HepG2 (cell line): ENCODE measurements around the gene RRBP1. TPM values are rescaled to one million over a fixed set of nuclear protein-coding genes. Genes with fewer than 3 reads are reported as not detected.

Experiments used
- ATAC-seq: fragments of 200-7000 bp; cut with Tn5 transposase; 3 replicates; pipeline ENCODE4 v1.9.1; 2020; ENCODE audit warnings: mild to moderate bottlenecking, moderate library complexity
- BruUV-seq: library from RNA; stranded (reverse); fragments of 400-500 nt; replicated peaks from 2 replicates; lab custom pipeline; 2021; lab: Mats Ljungman, UMichigan
- CTCF ChIA-PET: fragments of 300-600 bp; formaldehyde crosslinking; extraction: SDS; loops from one replicate; lab custom pipeline; 2021; ENCODE audit warnings: low total read pairs, inconsistent platforms, low intra/inter-chr PET ratio; lab: Yijun Ruan, JAX
- POLR2A ChIA-PET: fragments of 350-600 bp; sonication (Branson Sonifier 250); formaldehyde crosslinking; loops from one replicate; lab custom pipeline; 2020; ENCODE audit warnings: antibody characterized with exemption, inconsistent platforms; lab: Yijun Ruan, JAX
- DNase-seq: peaks from one replicate; pipeline ENCODE4 v3.0.0-alpha.2; 2015; ENCODE audit warnings: low spot score
- FAIRE-seq: peaks from 3 replicates; lab custom pipeline; 2011; peaks lifted over from hg19 to GRCh38; lab: Jason Lieb, UNC
- H2AFZ ChIP-seq: one replicate; pipeline ENCODE4 v1.6.1; 2011; ENCODE audit warnings: low read length, inconsistent platforms
- H3K27ac ChIP-seq: fragments of 300-600 bp; 3 replicates; pipeline ENCODE4 v1.8.0; 2011; ENCODE audit warnings: mixed run types, mild to moderate bottlenecking, mixed read lengths, low read length, inconsistent platforms; ENCODE audit not compliant: insufficient read depth; ENCODE audit errors: extremely low read length
- H3K27me3 ChIP-seq, 2 experiments: fragments of 200-600 bp in 1 of 2; 2 replicates in 1 of 2; 3 replicates in 1 of 2; pipeline versions ENCODE4 v1.6.0 to v1.8.0; 2011; ENCODE audit warnings: low read length in 2 of 2, mild to moderate bottlenecking in 2 of 2, moderate library complexity in 2 of 2, inconsistent platforms in 1 of 2; ENCODE audit not compliant: insufficient read depth in 2 of 2, control insufficient read depth in 1 of 2
- H3K36me3 ChIP-seq, 2 experiments: fragments of 200-600 bp in 1 of 2; replicated peaks in 1 of 2; 2 replicates in 1 of 2; 3 replicates in 1 of 2; pipeline versions ENCODE4 v1.5.1 to v1.8.0; 2011; ENCODE audit warnings: low read length in 2 of 2, inconsistent platforms in 1 of 2; ENCODE audit not compliant: insufficient read depth in 2 of 2, control insufficient read depth in 1 of 2
- H3K4me1 ChIP-seq: 2 replicates; pipeline ENCODE4 v1.5.1; 2012; ENCODE audit warnings: low read length, inconsistent platforms; ENCODE audit not compliant: insufficient read depth
- H3K4me2 ChIP-seq: 2 replicates; pipeline ENCODE4 v1.6.0; 2011; ENCODE audit warnings: low read depth, low read length, inconsistent platforms
- H3K4me3 ChIP-seq, 3 experiments: fragments of 200-600 bp in 1 of 3; sonication (generic), shearing (Covaris generic) in 1 of 3; replicated peaks in 1 of 3; 2 replicates each; pipeline ENCODE4 v1.5.1; 2011 to 2016; ENCODE audit warnings: low read length in 3 of 3, inconsistent platforms in 2 of 3, low read depth in 2 of 3, mild to moderate bottlenecking in 2 of 3, control low read depth in 1 of 3, mixed read lengths in 1 of 3; ENCODE audit not compliant: insufficient read depth in 1 of 3
- H3K79me2 ChIP-seq: one replicate; pipeline ENCODE4 v1.6.1; 2011; ENCODE audit warnings: low read length, inconsistent platforms; ENCODE audit not compliant: insufficient read depth
- H3K9ac ChIP-seq: 2 replicates; pipeline ENCODE4 v1.6.0; 2011; ENCODE audit warnings: mild to moderate bottlenecking, low read depth, low read length, inconsistent platforms; ENCODE audit not compliant: insufficient read depth
- H3K9me3 ChIP-seq: 2 replicates; pipeline ENCODE4 v1.5.1; 2012; ENCODE audit warnings: mild to moderate bottlenecking, low read length
- H4K20me1 ChIP-seq: 2 replicates; pipeline ENCODE4 v1.6.0; 2011; ENCODE audit warnings: inconsistent platforms, mild to moderate bottlenecking, low read length, moderate library complexity; ENCODE audit not compliant: insufficient read depth
- CEBPG ChIP-seq: IDR thresholded peaks from 2 replicates; pipeline ENCODE4 v1.6.1; 2016
- HMGXB3 ChIP-seq: sonication (generic); formaldehyde crosslinking; IDR thresholded peaks from 2 replicates; pipeline ENCODE4 v1.4.0; 2020; ENCODE audit warnings: missing genetic modification reagents, borderline replicate concordance
- MAFG ChIP-seq: sonication (generic); formaldehyde crosslinking; IDR thresholded peaks from 2 replicates; pipeline ENCODE4 v1.5.1; 2020; ENCODE audit warnings: mild to moderate bottlenecking, missing genetic modification reagents
- NR2F1 ChIP-seq, 2 experiments: fragments of 450-650 bp in 1 of 2; formaldehyde crosslinking in 1 of 2; IDR thresholded peaks; 2 replicates each; pipeline versions ENCODE4 v1.5.0 to v1.6.1; 2016 to 2020; ENCODE audit warnings: mild to moderate bottlenecking in 1 of 2, missing compliant biosample characterization in 1 of 2, missing genetic modification reagents in 1 of 2, moderate library complexity in 1 of 2
- RBM22 ChIP-seq: fragments of 200-400 bp; formaldehyde crosslinking; optimal IDR thresholded peaks from 2 replicates; pipeline ENCODE3; 2017; ENCODE audit warnings: mild to moderate bottlenecking, low read length, moderate library complexity
- SMAD1 ChIP-seq: sonication (generic); formaldehyde crosslinking; IDR thresholded peaks from 2 replicates; pipeline ENCODE4 v1.4.0; 2020; ENCODE audit warnings: missing genetic modification reagents, low read depth, mild to moderate bottlenecking, borderline replicate concordance
- SSRP1 ChIP-seq: IDR thresholded peaks from 2 replicates; pipeline ENCODE4 v1.6.1; 2016; ENCODE audit warnings: control low read depth
- ZBTB20 ChIP-seq: sonication (generic); formaldehyde crosslinking; IDR thresholded peaks from 2 replicates; pipeline ENCODE4 v1.8.1; 2023; ENCODE audit warnings: missing genetic modification reagents, low read depth, mild to moderate bottlenecking, borderline replicate concordance
- ZNF180 ChIP-seq: sonication (generic); formaldehyde crosslinking; IDR thresholded peaks from 2 replicates; pipeline ENCODE4 v1.4.0; 2020; ENCODE audit warnings: low read depth, missing genetic modification reagents, borderline replicate concordance
- ZNF713 ChIP-seq: sonication (generic); formaldehyde crosslinking; IDR thresholded peaks from 2 replicates; pipeline ENCODE4 v1.4.0; 2020; ENCODE audit warnings: mild to moderate bottlenecking, missing genetic modification reagents
- ZNF749 ChIP-seq: sonication (generic); formaldehyde crosslinking; IDR thresholded peaks from 2 replicates; pipeline ENCODE4 v1.8.0; 2022; ENCODE audit warnings: mild to moderate bottlenecking, missing genetic modification reagents, moderate library complexity, borderline replicate concordance
- WGBS: methylation state at CpG from one replicate; pipeline ENCODE4 v1.1.6; 2017; ENCODE audit warnings: low lambda C conversion rate; 5-methylcytosine and 5-hydroxymethylcytosine counted together
- in situ Hi-C: cut with HindIII; loops from 2 replicates; pipeline ENCODE4 v1.10.0; 2017; ENCODE audit warnings: low pct_unique_long_range_greater_than_20kb; ENCODE audit not compliant: extremely low pct_ligation_motif_present
- intact Hi-C: fragments of 100-400 bp; cut with micrococcal nuclease; formaldehyde crosslinking; loops from one replicate; pipeline ENCODE4 v1.10.0; 2022; ENCODE audit not compliant: unreplicated experiment
- polyA plus RNA-seq, 8 experiments: library from polyadenylated mRNA; depleted of rRNA in 3 of 8; stranded (reverse) in 7 of 8; unstranded in 1 of 8; fragments of >200 nt; fragmentation: Illumina TruSeq in 4 of 8; extraction: Trizol in 4 of 8; gene quantifications; 2 replicates each; pipeline versions ENCODE4 v1.2.1 to v1.2.3, GENCODE V29; 2011 to 2016; ENCODE audit warnings: low read depth in 4 of 8, missing spikeins in 1 of 8, mixed read lengths in 1 of 8; ENCODE audit not compliant: insufficient read depth in 1 of 8
- total RNA-seq, 5 experiments: library from RNA; depleted of rRNA; stranded (reverse); fragments of >200 nt; fragmentation: Illumina TruSeq; extraction: Trizol; gene quantifications; 2 replicates each; pipeline ENCODE4 v1.2.3, GENCODE V29; 2016; ENCODE audit warnings: low read depth in 1 of 5
- TF ChIP-seq, protein P1 (sequence below): sonication (generic); formaldehyde crosslinking; IDR thresholded peaks from 2 replicates; pipeline ENCODE4 v1.8.1; 2022; ENCODE audit warnings: low read depth, mild to moderate bottlenecking, missing genetic modification reagents
- TF ChIP-seq, protein P2 (sequence below): sonication (generic); formaldehyde crosslinking; IDR thresholded peaks from 2 replicates; pipeline ENCODE4 v1.4.0; 2020; ENCODE audit warnings: missing genetic modification reagents
- TF ChIP-seq, protein P3 (sequence below): sonication (generic); formaldehyde crosslinking; IDR thresholded peaks from 2 replicates; pipeline ENCODE4 v1.4.0; 2020; ENCODE audit warnings: missing genetic modification reagents, borderline replicate concordance

Gene RRBP1
- total and polyA plus RNA-seq, 2 of the 13 experiments (the other 11 are each of a cell fraction or from before 2014, with no cell fraction given), result 150 to 222 TPM

DNA sequence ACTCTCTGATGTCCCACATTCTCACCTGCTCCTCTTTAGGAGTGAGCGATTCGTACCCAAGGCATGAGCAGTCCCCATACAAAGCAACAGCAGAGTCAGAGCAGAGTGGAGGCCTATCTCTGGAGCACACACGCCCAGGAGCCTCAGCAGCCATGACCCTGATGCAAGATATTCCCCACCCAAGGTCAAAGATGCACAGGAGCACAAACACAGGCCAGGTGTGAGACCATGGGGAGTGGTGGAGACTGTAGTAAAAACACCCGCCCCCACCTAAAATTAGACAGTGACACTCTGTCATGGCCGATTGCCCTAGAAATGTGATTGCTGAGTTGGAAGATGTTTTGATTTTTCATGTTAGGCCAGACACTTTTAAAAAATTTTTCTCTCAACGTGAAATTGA lies 21.4 kb downstream of the RRBP1 start:
- H3K27ac ChIP-seq, result peak overlapping the region; percentile 53
- H3K36me3 ChIP-seq, result peaks cover 44 to 70% of the 10 kb centered on the region in 2 experiments
- intact Hi-C loops, result no loop called here
- 89% methylated on average over 6 of the region's 6 CpGs for WGBS
- ChIA-PET CTCF (no interaction called here), POLR2A (no interaction called here)
- H2AFZ ChIP-seq, result no peak overlapping the region
- H3K9me3 ChIP-seq, result no peaks in the 10 kb centered on the region
- H4K20me1 ChIP-seq, result peaks cover 93% of the 10 kb centered on the region
- H3K27me3 ChIP-seq, result no peaks in the 10 kb centered on the region
- H3K4me2 ChIP-seq, result no peak overlapping the region
- no TSS peak for BruUV-seq
- in situ Hi-C loops, result no loop called here
- no peak overlapping the region for H3K9ac ChIP-seq
- no peak overlapping the region for H3K4me3 ChIP-seq
- ATAC-seq (peak; percentile 2; the same call in 1 of the 3 replicates), FAIRE-seq (no peak), DNase-seq (no peak)
- H3K4me1 ChIP-seq, result peaks cover 53% of the 10 kb centered on the region
- peak in 1 of 2 experiments; percentile 37; a peak in 1 of 4 replicates for TF ChIP-seq NR2F1 (CRISPR knock-in tag; IDR thresholded peaks at IDR 0.05)
- TF ChIP-seq HMGXB3 (CRISPR knock-in tag), result 0 out of 2 replicates have a peak, but pooled peaks have one; percentile 1
- TF ChIP-seq, protein P1, sequence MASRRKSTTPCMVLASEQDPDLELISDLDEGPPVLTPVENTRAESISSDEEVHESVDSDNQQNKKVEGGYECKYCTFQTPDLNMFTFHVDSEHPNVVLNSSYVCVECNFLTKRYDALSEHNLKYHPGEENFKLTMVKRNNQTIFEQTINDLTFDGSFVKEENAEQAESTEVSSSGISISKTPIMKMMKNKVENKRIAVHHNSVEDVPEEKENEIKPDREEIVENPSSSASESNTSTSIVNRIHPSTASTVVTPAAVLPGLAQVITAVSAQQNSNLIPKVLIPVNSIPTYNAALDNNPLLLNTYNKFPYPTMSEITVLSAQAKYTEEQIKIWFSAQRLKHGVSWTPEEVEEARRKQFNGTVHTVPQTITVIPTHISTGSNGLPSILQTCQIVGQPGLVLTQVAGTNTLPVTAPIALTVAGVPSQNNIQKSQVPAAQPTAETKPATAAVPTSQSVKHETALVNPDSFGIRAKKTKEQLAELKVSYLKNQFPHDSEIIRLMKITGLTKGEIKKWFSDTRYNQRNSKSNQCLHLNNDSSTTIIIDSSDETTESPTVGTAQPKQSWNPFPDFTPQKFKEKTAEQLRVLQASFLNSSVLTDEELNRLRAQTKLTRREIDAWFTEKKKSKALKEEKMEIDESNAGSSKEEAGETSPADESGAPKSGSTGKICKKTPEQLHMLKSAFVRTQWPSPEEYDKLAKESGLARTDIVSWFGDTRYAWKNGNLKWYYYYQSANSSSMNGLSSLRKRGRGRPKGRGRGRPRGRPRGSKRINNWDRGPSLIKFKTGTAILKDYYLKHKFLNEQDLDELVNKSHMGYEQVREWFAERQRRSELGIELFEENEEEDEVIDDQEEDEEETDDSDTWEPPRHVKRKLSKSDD (CRISPR knock-in tag), result no peak
- TF ChIP-seq, protein P2, sequence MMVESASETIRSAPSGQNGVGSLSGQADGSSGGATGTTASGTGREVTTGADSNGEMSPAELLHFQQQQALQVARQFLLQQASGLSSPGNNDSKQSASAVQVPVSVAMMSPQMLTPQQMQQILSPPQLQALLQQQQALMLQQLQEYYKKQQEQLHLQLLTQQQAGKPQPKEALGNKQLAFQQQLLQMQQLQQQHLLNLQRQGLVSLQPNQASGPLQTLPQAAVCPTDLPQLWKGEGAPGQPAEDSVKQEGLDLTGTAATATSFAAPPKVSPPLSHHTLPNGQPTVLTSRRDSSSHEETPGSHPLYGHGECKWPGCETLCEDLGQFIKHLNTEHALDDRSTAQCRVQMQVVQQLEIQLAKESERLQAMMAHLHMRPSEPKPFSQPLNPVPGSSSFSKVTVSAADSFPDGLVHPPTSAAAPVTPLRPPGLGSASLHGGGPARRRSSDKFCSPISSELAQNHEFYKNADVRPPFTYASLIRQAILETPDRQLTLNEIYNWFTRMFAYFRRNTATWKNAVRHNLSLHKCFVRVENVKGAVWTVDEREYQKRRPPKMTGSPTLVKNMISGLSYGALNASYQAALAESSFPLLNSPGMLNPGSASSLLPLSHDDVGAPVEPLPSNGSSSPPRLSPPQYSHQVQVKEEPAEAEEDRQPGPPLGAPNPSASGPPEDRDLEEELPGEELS (CRISPR knock-in tag), result no peak
- TF ChIP-seq ZNF180 (CRISPR knock-in tag), result peak; percentile 93; the same call in 1 of the 2 replicates
- TF ChIP-seq SSRP1 (CRISPR knock-in tag), result peak; percentile 53; the same call in 1 of the 2 replicates
- TF ChIP-seq ZNF749 (CRISPR knock-in tag), result no peak
- no peak for TF ChIP-seq SMAD1 (CRISPR knock-in tag)
- TF ChIP-seq MAFG, result no peak
- peak; percentile 21; the same call in 1 of the 2 replicates for TF ChIP-seq CEBPG (CRISPR knock-in tag)
- TF ChIP-seq ZNF713, result no peak
- TF ChIP-seq, protein P3, sequence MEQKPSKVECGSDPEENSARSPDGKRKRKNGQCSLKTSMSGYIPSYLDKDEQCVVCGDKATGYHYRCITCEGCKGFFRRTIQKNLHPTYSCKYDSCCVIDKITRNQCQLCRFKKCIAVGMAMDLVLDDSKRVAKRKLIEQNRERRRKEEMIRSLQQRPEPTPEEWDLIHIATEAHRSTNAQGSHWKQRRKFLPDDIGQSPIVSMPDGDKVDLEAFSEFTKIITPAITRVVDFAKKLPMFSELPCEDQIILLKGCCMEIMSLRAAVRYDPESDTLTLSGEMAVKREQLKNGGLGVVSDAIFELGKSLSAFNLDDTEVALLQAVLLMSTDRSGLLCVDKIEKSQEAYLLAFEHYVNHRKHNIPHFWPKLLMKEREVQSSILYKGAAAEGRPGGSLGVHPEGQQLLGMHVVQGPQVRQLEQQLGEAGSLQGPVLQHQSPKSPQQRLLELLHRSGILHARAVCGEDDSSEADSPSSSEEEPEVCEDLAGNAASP (CRISPR knock-in tag), result peak; percentile 4; the same call in 1 of the 2 replicates
- TF ChIP-seq ZBTB20, result no peak
- peak; percentile 38 for TF ChIP-seq RBM22
- peaks cover 86% of the 10 kb centered on the region for H3K79me2 ChIP-seq
